Calu3 (cell line): ENCODE results near the gene ARHGAP9. TPM values are rescaled to one million over a fixed set of nuclear protein-coding genes. Genes with fewer than 3 reads are reported as not detected.

Experiments
- BruUV-seq: library from RNA; stranded (reverse); fragments of 400-500 nt; replicated peaks from 2 replicates; lab custom pipeline; 2021; lab: Mats Ljungman, UMichigan
- CTCF ChIA-PET: fragments of 300-600 bp; sonication (Branson Sonifier 250); formaldehyde crosslinking; loops from one replicate; lab custom pipeline; 2022; ENCODE audit warnings: antibody characterized with exemption; lab: Charles Lee
- DNase-seq: peaks from one replicate; pipeline ENCODE4 v3.0.0; 2022
- H3K27ac Mint-ChIP-seq: one replicate; pipeline ENCODE4 v1.8.0; 2022; ENCODE audit warnings: mixed read lengths; ENCODE audit not compliant: unreplicated experiment
- H3K27me3 Mint-ChIP-seq: one replicate; pipeline ENCODE4 v1.8.0; 2022; ENCODE audit warnings: mixed read lengths; ENCODE audit not compliant: unreplicated experiment
- H3K36me3 Mint-ChIP-seq: one replicate; pipeline ENCODE4 v1.8.0; 2022; ENCODE audit warnings: mild to moderate bottlenecking, moderate library complexity, mixed read lengths; ENCODE audit not compliant: insufficient read depth, unreplicated experiment
- H3K4me1 Mint-ChIP-seq: one replicate; pipeline ENCODE4 v1.8.0; 2022; ENCODE audit warnings: mild to moderate bottlenecking, low read depth, mixed read lengths; ENCODE audit not compliant: unreplicated experiment
- H3K4me3 Mint-ChIP-seq: one replicate; pipeline ENCODE4 v1.8.0; 2022; ENCODE audit warnings: mild to moderate bottlenecking, low read depth, moderate library complexity, mixed read lengths; ENCODE audit not compliant: unreplicated experiment
- H3K9me3 Mint-ChIP-seq: one replicate; pipeline ENCODE4 v1.8.0; 2022; ENCODE audit warnings: low read depth, mixed read lengths; ENCODE audit not compliant: unreplicated experiment
- CTCF ChIP-seq: fragments of 200-600 bp; IDR thresholded peaks from one replicate; pipeline ENCODE4 v1.8.0; 2022; ENCODE audit warnings: antibody characterized with exemption; ENCODE audit not compliant: unreplicated experiment
- intact Hi-C: fragments of 100-400 bp; cut with micrococcal nuclease; formaldehyde crosslinking; loops from one replicate; pipeline ENCODE4 v1.10.0; 2022; ENCODE audit not compliant: unreplicated experiment
- total RNA-seq: library from RNA; stranded (reverse); gene quantifications from 2 replicates; pipeline ENCODE4 v1.2.3, GENCODE V29; 2022

The ARHGAP9 gene
- total RNA-seq, 1 experiment from 2014 or later, result not detected

- no peak for DNase-seq
- Mint-ChIP-seq H3K27me3 (peaks cover 16% of the 10 kb centered on the region), H3K4me3 (peak overlapping the region; percentile 93), H3K9me3 (no peaks in the 10 kb centered on the region), H3K4me1 (peaks cover 9% of the 10 kb centered on the region), H3K27ac (no peak overlapping the region), H3K36me3 (peaks cover 46% of the 10 kb centered on the region)
- BruUV-seq, result no TSS peak
- CTCF ChIA-PET, result no interaction called here
- no peak for TF ChIP-seq CTCF
- intact Hi-C loops, result no loop called here
Measured at GRCh38 chr12:57487055-57487596, 7.5 kb upstream of the ARHGAP9 start.

DNA sequence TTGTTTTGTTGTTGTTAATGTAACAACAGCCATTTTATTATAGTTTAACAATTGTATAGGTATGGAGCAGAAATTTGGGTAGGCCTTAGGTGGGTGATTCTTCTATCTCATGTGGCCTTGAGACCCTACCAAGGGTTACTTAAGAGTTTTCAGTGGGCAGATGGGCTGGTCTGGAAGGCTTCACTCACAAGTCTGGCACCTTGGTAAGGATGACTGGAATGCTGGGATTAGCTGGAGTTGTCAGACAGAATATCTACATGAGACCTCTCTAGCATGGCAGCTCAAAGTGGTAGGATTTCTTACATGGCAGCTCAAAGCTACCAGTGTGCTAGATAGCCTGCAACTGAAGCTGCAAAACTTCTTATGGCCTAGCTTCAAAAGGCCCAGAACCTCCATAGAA, 6.0 kb upstream of the ARHGAP9 start:
- intact Hi-C loops, result no loop called here
- Mint-ChIP-seq H3K4me1 (peaks cover 9% of the 10 kb centered on the region), H3K36me3 (peaks cover 31% of the 10 kb centered on the region), H3K4me3 (no peak overlapping the region), H3K9me3 (no peaks in the 10 kb centered on the region), H3K27ac (no peak overlapping the region), H3K27me3 (peaks cover 30% of the 10 kb centered on the region)
- TF ChIP-seq CTCF, result no peak
- DNase-seq, result no peak
- CTCF ChIA-PET, result no interaction called here
- no TSS peak for BruUV-seq

- no TSS peak for BruUV-seq
- H3K27ac Mint-ChIP-seq, result no peak overlapping the region
- CTCF ChIA-PET, result no interaction called here
- no peak for TF ChIP-seq CTCF
- H3K4me1 Mint-ChIP-seq, result peaks cover 10% of the 10 kb centered on the region
- peaks cover 9% of the 10 kb centered on the region for H3K36me3 Mint-ChIP-seq
- H3K27me3 Mint-ChIP-seq, result peaks cover 52% of the 10 kb centered on the region
- no peak for DNase-seq
- H3K4me3 Mint-ChIP-seq, result no peak overlapping the region
- no peaks in the 10 kb centered on the region for H3K9me3 Mint-ChIP-seq
- intact Hi-C loops, result no loop called here
Measured at GRCh38 chr12:57483466-57483865, 3.8 kb upstream of the ARHGAP9 start.

DNA sequence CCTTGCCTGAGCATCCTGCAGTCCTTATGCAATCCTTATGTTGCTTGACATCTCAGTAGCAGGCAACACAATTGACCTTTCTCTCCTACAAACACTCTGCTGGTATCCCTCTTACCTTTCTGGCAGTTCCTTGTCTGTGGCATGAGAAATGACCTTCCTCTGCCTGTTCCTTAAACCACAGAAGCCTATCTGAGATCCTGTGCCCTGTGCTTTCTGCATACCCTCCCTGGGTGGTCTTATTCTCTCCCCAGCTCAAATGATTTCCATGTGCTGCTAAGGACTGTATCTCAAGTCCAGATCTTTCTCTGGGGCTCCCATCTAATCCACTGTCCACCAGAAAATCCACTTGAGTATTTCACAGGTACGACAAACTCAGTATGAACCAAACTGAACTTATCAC, 2.0 kb upstream of the ARHGAP9 start:
- Mint-ChIP-seq H3K9me3 (no peaks in the 10 kb centered on the region), H3K36me3 (no peaks in the 10 kb centered on the region), H3K4me1 (peaks cover 21% of the 10 kb centered on the region), H3K4me3 (no peak overlapping the region), H3K27ac (no peak overlapping the region), H3K27me3 (peaks cover 70% of the 10 kb centered on the region)
- TF ChIP-seq CTCF, result no peak
- no TSS peak for BruUV-seq
- intact Hi-C loops, result no loop called here
- CTCF ChIA-PET, result no interaction called here
- DNase-seq, result no peak
